ELR (cell line): ENCODE data around the gene LRCH3.

Source experiments
- DNase-seq: peaks from one replicate; pipeline ENCODE4 v3.0.0-alpha.2; 2015; ENCODE audit warnings: low read depth

The LRCH3 gene

DNA sequence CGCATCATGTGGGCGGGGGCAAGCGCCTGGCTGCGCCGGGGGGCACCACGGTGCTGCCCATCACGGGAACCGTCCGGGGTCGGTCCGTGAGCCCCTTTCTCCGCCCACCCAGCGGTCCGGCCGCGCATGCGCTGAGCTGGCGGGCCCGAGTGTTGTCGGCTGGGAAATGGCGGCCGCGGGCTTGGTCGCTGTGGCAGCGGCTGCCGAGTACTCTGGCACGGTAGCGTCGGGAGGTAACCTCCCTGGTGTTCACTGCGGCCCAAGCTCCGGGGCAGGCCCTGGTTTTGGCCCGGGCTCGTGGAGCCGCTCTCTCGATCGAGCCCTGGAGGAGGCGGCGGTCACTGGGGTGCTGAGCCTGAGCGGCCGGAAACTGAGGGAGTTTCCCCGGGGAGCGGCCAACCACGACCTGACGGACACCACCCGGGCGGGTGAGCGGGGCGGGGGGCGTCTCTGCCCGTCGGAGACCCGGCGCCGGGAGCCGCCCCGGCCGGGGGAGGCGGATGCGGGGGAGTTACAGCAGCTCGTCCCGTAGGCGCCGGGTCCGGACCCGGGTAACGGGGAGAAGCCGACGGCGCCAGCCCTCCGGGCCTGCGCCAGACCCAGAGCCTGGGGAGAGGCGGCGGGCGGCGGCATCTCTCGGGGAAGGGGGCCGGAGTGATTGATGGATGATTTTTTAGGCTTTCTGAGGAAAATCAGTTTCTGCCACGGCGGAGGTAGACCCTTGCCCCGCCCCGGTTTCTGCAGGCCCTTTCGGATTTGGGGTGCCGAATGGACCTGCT, at the start of gene LRCH3:
LRCH3 (plus strand) TSS at position 142 of the 779 bp plus-strand sequence; CDS start at position 167, 25 bp downstream.
- DNase-seq, result peak; percentile 85

DNA sequence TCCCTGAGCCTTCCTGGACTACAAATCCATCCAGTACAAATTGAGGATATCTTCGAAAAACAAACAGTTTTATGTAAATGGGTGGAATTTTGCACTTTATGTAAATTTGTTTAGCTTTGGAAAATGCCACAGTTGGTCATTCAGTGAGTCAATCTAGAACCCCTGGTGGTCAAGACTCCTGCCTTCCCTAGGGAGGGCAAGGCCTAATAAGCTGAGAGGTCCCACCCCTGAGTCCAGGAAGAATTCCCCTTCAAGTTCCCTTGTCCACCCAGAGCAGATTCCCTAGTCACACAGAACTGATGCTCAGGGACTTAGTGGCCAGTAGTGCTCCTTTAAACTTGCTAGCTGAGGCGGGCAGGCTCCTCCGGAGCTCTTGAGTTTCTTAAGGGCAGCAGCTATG, 48.3 kb upstream of the LRCH3 start:
- peak; percentile 30 for DNase-seq

DNA sequence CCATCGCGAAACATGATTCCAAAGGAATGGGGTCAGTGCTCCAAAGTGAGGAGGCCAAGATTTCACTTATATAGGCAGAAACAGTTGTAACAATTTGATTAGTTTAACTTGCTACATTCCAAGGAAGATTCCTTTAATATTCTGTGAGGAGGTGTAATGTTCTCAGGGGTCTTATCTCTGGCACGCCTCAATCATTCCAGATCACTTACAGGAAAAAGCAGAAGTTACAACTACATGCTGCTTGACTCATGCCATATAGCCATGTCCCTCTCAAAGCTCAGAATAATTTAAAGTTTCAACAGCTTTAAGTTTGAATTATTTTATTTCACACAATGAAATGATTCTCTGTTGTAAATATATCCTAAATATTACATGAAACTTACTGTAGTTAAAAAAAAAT, 44.8 kb upstream of the LRCH3 start:
- no peak for DNase-seq

DNA sequence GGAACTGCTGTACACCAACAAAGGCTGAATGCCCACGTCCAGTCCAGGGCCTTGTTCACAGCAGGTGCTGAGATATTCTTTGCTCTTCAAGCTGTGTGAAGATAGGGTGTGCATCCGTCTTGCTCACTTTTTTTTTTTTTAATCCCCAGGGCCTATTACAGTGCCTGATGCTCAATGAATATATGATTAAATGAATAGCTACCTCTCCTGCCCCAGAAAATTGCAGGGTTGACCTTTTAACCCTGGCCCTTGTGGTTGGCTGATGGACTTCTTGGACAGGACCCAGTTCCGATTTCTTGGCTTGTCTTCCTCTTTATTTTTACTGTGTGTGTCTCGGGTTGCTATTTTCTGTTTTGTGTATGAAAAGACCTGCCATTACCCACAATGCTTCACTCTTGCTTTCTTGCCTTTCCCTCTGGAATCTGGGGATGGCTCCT, 44.2 kb upstream of the LRCH3 start:
- DNase-seq, result no peak

DNA sequence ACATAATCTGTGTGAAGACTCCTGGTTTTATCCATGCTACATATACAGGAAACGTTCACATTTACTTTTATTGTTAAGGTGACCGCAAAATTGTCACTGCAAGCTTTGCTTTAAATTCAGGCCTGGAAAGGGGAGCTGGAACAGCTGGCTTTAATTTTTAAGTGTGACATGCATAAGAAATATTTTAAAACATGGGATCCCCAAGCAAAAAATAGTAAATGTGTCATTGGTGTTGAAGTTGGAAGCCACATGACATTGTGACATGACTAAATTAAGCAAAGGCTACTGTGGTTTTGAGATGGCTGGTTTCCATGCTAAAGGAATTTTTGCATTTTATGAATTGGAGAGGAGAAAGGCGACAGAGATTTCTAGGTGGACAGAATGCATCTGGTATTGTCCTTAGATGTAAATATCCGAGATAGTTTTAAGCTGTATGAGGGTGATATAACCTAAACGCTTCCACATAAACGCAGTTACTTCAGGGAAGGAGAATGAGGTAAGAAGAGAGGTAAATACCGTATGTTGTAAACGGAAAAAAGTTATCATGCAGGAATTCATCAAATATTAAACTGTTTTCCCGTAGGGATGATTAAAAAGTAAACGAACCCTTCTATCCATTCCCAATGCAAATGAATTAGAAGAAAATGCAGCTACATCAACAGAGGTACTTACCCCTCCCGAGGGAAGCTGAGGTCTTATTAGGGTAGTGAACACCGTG, 42.3 kb upstream of the LRCH3 start:
- DNase-seq, result peak; percentile 30

DNA sequence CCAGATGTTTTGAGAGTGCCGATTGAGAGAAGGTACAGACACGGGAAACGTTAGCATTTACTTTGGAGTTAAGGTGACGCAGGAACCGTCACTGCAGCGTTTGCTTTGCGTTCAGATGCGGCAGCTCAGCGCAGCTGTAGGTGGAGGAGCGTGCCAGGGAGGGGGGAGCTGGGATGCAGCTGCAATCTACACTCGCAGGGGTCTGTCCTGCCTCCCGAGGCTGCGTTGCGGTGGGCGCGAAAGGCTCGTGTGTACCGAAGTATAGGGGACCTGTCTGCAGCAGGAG, 41.8 kb upstream of the LRCH3 start:
- DNase-seq, result peak; percentile 77

DNA sequence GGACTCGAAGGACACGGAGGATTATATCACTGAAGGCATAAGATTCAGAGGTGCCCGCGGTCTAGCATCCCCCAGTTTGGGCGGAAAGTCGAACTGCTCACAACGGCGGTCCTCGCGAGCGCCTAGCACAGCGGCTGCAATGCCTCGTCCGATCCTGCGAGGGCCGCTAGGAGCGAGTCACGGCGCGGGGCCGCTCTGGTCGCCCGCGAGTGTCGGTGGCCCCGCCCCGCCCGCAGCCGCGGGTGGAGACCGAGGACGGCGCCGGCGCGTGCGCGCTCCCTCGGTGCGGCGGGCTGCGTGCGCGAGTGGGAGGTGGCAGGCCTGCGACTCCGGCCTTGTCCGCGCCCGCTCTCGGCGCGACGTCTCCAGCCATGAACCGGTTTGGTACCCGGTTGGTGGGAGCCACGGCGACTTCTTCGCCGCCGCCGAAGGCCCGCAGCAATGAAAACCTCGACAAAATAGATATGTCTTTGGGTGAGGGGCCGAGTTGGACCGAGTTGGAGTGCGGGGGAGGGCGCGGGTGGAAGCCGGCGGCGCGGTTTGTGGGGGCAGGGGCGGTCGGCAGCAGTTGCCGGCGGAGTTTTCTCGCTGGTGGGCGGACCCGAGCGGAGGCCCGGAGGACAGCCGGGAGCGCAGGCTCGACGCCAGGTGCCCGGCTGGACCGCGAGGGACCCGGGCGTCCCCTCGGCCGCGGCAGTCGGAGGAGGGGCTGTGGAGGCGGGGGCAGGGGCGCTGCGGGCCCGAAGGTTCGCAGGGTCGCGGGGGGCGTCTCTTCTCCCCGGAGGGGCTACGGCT, 41.3 kb upstream of the LRCH3 start, which contains the start of gene FYTTD1:
FYTTD1 (plus strand) TSS at position 283 of the 795 bp plus-strand sequence; CDS start at position 372, 89 bp downstream.
- peak; percentile 90 for DNase-seq

DNA sequence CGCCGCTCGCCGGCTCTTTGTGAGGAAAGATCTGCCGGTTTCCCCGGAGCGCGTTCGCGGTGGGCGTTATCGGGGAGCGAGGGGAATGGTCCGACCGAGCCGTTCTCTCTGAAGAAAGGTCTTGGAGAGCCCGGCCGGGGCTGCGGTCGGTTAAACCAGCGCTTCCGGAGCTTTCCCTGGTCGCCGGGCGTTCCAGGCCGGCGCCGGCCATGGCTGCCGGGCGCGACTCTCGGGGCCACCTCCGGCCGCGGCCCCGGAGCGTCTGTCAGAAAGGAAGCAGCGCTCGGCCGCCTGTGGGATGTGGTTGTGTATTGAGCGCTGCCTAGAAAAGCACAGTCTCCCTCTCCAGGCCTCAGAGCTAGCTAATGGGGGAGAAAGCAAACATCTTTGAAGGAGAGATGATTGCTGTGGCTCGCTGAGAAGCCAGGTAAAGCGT, 40.6 kb upstream of the LRCH3 start:
- DNase-seq, result peak; percentile 81

DNA sequence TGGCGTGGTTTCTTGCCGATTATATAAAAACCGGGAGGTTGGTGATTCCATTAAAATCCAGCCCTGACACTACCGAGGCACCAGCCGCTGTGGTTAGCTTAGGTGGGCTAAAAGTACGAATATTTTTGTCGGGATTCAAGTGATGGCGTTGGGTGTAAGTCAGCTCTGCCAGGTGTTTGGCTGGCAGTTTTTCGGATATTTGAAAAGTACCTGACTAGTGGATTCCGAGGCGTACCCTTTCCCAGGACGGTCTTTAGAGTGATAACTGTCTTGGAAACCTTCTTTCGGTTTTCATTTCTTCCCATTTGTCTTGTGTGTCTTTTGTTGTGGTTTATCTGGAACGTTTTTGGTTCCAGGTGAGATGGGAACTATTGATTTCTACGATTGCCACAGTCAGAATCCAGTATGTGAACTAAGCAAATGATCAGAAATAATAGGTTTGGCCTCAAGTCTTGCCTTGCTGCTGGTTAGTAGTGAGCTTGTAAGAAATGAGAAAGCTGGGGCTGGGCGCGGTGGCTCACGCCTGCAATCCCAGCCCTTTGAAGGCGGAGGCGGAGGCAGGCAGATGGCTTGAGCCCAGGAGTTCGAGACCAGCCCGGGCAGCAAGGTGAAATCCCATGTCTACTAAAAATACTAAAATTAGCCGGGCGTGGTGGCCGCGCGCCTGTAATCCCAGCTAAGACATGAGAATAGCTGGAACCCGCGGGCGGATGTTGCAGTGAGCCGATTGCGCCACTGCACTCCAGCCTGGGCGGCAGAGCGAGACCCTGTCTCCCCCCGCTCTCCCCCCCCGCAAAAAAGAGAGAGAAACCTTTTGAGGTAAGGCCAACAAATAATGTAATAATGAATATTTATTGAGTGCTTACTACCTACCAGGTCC, 40.0 kb upstream of the LRCH3 start:
- peak; percentile 58 for DNase-seq

DNA sequence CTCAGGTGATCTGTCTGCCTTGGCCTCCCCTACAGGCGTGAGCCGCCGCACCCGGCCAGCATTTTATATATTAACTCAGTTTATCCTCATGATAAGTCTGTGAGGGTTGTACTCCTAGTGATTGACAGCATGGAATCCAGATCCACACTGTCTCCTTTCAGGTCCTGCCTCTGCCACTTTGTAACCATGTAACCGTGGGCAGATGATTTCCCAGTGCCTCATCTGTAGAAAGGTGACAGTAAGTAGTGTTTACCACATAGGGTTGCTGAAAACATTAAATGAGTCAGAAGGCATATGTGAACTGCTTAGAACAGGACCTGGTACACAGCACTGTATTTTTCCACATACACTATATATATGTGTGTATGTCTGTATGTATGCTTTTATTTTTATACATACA, 38.9 kb upstream of the LRCH3 start:
- DNase-seq, result no peak

DNA sequence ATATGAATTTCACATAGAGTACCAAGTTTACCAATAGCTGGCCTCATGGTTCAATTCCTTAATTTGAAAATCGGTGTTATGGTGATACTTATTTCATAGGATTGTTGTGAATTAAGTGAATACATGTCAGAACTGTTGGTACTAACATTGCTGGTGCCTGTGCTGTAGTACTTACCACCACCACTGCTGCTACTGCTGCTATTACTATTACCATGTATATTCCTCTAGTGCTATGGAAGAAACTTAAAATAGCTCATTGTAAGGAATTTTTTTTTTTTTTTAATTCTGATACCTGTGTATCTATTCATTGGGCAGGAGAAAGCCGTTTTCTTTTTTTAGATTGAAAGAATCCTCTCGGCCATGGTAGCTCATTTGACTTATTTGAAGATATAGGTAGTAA, 37.8 kb upstream of the LRCH3 start:
- DNase-seq, result peak; percentile 43

DNA sequence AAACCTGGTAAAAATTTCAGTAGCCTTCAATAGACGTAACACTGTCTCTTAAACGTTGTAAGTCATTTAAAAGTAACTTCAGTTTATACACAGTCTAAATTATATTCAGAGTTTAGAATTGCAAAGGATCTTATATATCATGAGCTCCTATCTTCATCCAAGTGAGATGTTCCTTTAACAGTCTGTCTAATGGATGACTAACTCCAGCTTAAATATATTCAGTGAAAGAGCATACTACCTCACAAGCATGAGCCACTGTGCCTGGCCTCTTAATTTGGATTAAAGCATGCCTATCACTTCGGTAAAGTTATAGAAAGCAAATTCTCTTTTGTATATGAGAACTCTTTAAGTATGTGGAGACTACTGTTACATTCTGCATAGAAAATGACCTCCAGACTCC, 34.4 kb upstream of the LRCH3 start:
- DNase-seq, result no peak

DNA sequence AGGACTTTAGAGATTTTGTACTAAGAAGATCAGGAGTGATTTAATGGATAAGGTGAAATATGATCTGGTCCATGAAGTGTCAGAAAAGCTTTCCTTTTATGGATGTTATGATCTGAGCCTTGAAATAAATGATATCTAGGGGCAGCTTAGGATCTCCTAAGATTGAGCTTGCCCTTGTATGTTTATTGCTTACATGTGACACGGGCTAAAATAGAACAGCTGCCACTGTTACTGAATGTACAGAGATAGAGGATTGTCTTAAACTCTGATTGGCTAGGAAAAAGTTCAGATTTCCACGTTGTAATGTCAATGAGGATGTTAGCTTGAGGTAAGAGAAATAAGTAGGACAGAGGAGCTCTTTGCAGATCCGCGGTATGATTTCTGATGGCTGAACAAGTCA, 32.5 kb upstream of the LRCH3 start:
- DNase-seq, result no peak

DNA sequence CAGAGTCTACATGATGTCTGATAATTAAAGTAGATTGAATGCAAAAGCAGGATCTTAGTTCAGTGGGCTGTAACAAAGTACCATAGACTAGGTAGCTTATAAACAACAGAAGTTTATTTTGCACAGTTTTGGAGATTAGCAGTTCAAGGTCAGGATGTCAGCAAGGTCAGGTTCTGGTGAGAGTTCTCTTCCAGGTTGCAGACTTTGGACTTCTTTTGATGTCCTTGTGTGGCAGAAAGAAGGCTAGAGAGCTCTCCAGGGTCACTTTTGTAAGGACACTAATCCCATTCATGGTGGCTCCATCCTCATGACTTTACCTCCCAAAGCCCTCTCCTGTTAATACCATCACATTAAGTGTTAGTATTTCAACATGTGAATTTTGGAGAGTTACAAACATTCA, 29.3 kb upstream of the LRCH3 start:
- DNase-seq, result no peak

DNA sequence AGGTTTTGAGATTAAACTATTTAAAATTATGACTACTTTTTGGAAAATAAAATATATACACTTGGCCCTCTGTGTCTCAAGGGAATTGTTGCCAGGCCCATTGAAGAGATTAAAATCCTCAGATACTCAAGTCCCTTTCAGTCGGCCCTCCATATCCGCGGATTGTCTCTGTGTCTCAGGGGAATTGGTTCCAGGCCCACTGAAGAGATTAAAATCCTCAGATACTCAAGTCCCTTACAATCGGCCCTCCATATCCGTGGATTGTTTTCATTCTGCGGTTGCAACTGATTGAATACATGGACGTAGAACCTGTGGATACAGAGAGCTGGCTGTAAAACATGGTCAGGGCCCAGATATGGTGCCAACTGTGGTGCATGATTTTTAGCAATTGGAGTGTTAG, 15.7 kb upstream of the LRCH3 start:
- no peak for DNase-seq

DNA sequence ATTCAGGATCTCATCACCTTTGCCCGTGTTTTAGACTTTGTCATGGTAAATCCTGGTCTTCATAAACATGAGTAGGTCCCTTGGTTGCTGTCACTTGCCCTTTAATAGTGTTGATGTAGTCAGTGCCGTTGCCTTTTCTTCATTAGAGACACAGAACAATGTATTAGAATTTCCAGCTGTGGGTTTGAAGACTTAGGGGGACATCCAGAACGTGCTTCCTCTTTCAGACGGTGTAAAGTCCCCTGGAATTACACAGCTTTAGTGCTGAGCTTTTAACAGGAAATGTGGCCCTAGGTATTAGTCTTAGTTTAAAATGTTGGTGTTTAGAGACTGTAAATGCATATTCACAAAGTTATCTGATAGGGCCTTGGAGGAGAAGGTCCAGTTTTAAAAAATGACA, 8.8 kb upstream of the LRCH3 start:
- DNase-seq, result no peak

DNA sequence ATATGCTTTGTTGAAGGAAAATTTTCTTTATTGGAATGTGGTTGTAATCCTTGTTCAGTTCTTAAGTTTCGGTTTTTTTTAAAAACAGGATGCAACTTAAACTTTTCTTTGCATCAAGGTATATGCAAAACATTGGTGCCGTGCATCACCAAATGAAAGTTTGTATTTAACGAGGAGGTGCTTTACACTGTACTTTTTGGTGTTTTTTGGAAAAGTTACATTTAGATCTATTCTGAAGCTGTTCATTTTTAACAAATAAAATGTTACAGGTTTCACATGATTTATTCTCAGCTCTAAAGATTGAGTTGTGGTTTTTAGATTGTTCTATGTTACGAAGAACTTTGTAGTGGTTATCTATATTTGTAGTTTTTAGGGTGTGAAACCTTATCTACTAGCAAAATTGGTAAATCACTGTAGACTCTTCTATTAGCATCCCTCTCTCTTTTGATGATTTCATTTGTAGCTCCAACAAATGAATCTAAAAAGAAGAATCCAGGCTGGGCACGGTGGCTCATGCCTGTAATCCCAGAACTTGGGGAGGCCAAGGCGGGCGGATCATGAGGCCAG, 7.0 kb upstream of the LRCH3 start:
- no peak for DNase-seq

DNA sequence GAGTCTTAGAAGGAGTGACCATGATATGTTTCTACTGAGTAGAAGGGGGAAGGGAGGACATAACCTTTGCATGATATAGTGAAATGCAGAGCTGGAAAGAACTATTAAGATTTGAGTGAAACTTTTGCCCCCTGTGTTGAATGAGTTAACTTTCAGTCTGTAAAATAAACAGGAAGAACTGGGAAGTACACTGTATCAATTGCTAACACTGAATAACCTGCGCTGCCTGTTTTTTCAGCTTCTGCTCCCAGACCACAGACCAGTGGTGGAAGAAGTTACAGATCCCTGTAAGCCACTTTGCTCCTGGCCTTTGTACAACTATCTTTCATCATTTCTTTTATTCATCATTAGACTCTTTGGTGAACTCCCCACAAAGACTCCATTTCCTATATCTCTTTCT, 3.6 kb upstream of the LRCH3 start:
- no peak for DNase-seq

DNA sequence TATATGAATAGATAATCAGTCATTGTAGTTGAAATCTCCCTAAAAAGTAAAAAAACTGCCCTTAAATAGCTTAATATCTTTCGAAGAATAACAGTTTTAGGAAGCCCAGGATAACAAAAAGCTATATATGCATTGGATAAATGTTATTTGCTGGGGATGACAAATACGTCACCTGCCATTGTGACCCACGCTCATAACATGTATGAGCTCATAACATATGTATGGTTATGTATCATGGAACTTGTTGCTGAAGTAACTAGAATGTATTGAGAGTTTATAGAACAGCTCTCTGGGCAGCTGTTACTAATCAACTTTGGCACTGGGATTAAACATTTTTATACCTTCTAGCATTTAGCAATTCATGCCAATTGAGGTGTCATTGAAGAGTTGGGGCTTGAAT, 1.7 kb upstream of the LRCH3 start:
- peak; percentile 21 for DNase-seq

DNA sequence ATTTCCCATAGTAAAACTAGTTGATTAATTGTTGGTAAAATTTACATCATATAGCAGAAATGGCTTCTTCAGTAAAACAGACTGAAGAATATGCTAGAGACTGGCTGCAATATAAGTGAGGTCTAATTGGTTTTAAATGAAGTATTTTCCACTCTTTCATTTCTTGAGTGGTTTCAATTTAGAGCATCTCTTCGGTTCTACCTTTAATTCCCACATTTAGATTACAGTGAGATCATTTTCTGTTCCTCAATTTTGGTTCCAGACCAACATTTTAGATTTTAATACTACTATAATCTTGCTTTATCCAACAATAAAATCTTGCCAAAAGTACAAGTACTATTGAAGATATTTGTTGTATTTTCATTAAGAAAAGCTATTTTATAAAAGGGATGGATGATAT, 1.0 kb upstream of the LRCH3 start:
- DNase-seq, result no peak

DNA sequence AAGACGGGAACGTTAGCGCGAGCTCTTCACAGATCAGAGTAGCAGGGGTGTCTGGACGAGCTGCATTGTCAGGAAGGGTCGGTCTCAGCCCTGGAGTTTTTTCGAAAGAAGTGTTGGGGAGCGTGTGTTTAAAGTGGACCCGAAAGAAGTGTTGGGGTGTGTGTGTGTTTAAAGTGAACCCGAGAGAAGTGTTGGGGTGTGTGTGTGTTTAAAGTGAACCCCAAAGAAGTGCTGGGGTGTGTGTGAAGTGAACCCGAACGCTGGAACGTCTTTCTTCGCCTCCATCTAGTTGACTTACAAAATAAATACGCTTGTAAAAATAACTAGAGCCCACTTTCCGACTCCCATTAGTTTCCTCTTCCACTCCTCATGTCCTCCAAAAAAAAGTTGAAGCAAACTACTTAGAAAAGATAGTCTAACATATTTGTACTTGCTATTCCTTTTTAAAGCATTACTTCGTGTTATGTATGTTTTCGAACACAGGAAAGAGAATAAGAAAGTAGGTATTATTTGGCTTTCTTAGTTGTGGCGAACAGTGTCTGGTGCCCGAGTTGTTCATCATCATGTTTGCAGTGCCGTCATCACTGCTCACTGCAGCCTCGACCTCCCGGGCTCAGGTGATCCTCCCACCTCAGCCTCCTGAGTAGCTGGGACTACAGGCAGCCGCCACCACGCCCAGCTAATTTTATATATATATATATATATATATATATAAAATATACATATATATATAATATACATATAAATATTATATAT, 1.0 kb downstream of the LRCH3 start:
- peak; percentile 55 for DNase-seq
